Measurements from ENCODE around the gene PEX1. TPM values are rescaled to one million over a fixed set of nuclear protein-coding genes. Genes with fewer than 3 reads are reported as not detected.
"Not testable (repeated sequence)": the region's sequence is repeated elsewhere in the genome, so short reads cannot be mapped to it uniquely, and the experiment has no call there.

PEX1 gene
- total RNA-seq, 1 experiment from 2014 or later: 18.6 TPM

DNA sequence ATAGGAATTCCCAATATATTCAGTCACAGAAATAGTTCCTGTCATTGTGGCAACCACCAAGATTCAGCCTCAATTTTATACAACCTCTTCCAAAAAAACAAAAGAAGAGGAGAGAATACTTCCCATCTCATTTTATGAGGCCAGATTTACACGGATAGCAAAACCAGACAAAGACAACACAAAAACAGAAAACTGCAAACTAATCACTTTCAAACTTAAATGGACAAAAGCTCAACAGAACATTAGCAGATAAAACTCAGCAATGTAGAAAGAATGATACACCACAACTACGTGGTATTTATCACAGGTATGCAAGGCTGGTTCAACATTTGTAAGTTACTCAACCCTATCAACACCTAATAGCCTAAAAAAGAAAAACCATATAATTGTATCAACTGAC is 22.0 kb downstream of the PEX1 start:
- DNase-seq (ENCODE audit: low spot score): no peak

DNA sequence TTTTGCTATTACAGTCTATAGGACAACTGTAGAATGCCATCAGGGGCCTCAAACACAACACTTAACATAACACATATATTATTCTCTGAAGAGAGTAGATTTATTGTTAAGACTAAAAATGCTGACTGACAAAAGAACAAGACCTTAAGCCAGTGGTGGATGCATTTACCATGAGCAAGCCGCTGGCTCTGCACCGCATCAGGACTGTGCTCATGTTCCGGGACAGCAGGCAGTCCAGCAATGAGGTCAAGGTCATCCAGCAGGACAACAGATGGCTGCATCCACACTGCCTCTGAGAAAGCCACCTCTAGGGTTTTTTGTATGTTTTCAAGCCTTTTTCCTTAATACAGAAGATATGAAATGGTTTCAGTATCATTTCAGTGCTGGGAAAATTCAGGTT is 23.8 kb downstream of the PEX1 start:
- no peak for DNase-seq (ENCODE audit: low spot score)

- DNase-seq (ENCODE audit: low spot score): no peak
These were observed 24.6 kb downstream of the PEX1 start for GRCh38 chr7:92503767-92504166.

- DNase-seq (ENCODE audit: low spot score): no peak
These were observed 29.8 kb downstream of the PEX1 start for GRCh38 chr7:92498557-92498956.

- DNase-seq (ENCODE audit: low spot score): no peak
These were observed 31.4 kb downstream of the PEX1 start for GRCh38 chr7:92496876-92497275.

GRCh38 chr7:92489634-92490033 is 38.7 kb downstream of the PEX1 start:
- no peak for DNase-seq (ENCODE audit: low spot score)

DNA sequence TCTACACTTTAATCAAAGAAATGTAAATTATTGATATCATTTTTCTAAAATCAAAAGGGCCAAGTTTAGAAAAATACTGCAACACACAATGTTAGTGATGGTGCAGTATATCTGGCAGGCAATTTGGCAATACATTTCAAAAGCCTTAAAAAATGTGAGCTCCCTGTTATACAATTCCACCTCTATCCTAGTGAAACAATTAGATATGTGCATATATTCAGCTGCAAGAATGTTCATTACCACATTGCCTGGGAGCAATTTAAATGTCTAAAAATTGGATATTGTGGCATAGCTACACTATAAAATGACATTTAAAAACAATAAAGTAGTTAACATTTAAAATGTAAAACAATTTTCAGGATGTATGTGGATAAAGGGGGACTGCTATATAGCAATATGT is 40.5 kb downstream of the PEX1 start:
- DNase-seq (ENCODE audit: low spot score): no peak

- DNase-seq (ENCODE audit: low spot score): no peak
These were observed 42.3 kb downstream of the PEX1 start for GRCh38 chr7:92485974-92486373.

GRCh38 chr7:92485267-92485892 is 42.9 kb downstream of the PEX1 start:
- no peak for DNase-seq (ENCODE audit: low spot score)

DNA sequence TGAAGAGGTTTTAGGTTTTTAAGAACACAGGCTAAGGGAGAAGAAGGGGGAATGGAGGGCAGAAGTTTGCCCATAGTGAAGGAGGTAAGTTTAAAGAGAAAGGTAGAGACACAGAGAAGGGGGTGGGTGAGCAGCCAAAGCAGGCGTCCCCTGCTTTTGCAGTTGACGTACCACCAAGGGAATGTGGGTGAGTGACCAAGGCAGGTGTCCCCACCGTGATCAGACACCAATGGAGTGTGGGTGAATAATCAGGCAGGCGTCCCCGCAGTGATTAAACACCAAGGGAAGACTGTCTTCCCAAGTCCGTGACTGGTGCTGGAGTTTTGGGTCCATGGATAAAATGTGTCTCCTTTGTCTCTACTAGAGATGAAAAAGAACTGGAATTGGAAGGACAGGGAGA is 44.1 kb downstream of the PEX1 start:
- not testable (repeated sequence) for DNase-seq (ENCODE audit: low spot score)

GRCh38 chr7:92483624-92484023 is 44.7 kb downstream of the PEX1 start:
- not testable (repeated sequence) for DNase-seq (ENCODE audit: low spot score)

DNA sequence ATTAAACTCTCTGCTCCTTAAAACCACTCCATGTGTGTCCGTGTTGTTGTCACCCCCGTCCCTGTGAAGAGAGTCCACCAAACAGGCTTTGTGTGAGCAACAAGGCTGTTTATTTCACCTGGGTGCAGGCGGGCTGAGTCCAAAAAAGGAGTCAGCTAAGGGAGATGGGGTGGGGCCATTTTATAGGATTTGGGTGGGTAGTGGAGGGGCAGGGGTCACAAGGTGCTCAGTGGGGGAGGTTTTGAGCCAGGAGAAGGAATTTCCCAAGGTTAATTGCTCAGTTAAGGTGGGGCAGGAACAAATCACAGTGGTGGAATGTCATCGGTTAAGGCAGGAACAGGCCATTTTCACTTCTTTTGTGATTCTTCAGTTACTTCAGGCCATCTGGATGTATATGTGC is 49.2 kb downstream of the PEX1 start:
- not testable (repeated sequence) for DNase-seq (ENCODE audit: low spot score)

GRCh38 chr7:92478711-92479110 is 49.6 kb downstream of the PEX1 start:
- no peak for DNase-seq (ENCODE audit: low spot score)

DNA sequence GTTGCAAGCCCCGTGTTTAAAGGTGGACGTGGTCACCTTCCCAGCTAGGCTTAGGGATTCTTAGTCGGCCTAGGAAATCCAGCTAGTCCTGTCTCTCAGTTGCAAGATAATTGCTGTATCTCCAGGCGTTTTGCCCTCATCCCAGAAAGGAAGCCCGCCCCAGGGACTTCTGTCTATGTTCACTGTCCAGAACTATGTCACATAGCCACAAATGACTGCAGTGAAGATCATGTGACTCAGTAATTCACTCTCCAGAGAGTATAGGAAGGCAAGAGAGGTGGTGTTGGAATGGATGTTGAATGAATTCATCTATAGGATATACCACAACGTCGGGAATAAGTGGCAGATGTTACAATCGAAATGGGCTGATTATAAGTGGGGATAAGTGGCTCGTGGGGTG is 50.2 kb downstream of the PEX1 start:
- DNase-seq (ENCODE audit: low spot score): no peak

DNA sequence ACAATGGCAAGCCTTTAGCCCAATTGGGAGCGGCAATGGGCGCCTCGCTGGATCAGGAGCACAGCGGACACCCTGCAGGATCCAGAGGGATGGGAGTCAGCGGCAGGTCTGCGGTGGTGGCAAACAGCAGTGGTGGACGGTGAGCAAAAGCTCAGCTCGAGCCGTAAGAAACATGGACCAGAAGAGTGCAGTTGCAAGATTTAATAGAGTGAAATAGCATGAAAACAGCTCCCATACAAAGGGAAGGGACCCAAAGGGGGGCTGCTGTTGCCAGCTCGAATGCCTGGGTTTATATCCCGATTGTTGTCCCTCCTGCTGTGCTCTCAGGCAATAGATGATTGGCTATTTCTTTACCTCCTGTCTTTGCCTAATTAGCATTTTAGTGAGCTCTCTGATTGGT is 50.6 kb downstream of the PEX1 start, which contains the start of gene ERVW-1:
Gene ERVW-1, minus strand, starts transcription at position 266 of the 400 bp plus-strand sequence. CDS start 7,565 bp downstream, outside the sequence.
- not testable (repeated sequence) for DNase-seq (ENCODE audit: low spot score)

GRCh38 chr7:92475851-92476590 is 52.3 kb downstream of the PEX1 start:
- DNase-seq (ENCODE audit: low spot score): not testable (repeated sequence)

DNA sequence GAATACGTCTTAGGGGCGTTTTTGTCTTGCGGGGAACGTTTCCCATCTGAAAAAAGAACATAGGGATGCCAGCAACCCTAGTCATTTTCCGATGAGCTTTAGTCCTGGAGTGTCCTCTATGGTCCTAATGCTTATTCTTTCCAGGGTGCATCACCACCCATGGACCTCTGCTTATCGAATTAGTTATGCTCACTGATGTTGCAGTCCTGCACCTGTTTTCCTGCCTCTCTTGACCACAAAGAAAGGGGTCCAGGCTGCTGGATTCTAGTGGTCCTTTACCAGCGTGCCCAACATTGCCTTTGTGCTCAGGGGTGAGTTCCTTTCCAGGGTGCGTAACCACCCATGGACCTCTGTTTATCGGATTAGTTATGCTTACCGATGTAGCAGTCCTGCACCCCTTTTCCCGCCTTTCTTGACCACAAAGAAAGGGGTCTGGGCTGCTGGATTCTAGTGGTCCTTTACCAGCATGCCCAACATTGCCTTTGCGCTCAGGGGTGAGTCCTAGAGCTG is 53.0 kb downstream of the PEX1 start:
- DNase-seq (ENCODE audit: low spot score): not testable (repeated sequence)

- not testable (repeated sequence) for DNase-seq (ENCODE audit: low spot score)
These were observed 54.3 kb downstream of the PEX1 start for GRCh38 chr7:92473989-92474388.

DNA sequence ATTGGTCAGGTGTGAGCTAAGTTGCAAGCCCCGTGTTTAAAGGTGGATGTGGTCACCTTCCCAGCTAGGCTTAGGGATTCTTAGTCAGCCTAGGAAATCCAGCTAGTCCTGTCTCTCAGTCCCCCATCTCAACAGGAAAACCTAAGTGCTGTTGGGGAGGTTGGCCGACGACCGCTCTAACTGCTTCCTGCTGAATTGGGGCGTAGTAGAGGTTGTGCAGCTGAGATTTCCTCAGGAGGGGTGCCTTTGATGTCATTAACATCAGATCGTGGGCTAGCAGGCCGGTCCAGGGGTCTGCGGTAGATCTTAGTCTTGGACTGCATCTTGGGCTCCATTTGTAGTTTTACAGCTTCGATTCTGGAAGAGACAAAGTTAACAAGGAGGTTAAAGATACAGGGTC is 59.7 kb downstream of the PEX1 start:
- DNase-seq (ENCODE audit: low spot score): not testable (repeated sequence)

DNA sequence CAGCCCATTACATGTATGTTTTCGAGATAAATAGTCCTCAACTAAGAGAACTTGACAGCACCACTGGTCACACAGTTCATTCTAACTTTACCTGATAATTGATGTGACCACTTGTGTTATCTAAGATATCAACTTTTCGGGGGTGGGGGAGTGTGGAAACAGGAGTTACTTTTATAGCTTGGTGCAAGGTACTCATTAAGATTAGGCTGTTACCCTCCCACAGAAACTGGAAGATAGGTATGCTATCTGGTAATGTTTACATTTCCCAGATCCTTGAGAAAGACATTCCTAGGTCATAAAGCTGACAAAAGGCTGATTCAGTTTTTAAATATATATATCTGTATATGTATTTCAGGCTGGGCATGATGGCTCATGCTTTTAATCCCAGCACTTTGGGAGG is 61.6 kb downstream of the PEX1 start:
- DNase-seq (ENCODE audit: low spot score): no peak

DNA sequence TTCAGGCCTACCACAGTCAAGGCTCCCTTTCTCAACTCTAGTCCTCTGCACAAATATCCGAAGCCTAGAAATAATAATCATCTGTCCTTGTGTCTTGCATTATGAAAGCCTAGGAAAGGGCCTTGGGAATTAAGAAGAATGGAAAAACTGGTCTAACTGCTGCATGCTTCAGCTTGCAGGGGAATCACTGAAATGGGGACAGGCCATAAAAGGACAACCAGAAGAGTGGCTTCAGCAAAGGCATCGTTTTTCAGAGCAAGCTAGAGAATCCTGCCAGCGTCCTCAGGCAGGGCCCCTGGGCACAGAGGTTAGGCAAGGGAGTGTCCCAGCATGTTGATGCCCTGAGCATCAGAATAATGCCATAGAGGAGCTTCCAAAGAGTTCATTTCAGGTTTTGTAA is 63.8 kb downstream of the PEX1 start:
- DNase-seq (ENCODE audit: low spot score): no peak

DNA sequence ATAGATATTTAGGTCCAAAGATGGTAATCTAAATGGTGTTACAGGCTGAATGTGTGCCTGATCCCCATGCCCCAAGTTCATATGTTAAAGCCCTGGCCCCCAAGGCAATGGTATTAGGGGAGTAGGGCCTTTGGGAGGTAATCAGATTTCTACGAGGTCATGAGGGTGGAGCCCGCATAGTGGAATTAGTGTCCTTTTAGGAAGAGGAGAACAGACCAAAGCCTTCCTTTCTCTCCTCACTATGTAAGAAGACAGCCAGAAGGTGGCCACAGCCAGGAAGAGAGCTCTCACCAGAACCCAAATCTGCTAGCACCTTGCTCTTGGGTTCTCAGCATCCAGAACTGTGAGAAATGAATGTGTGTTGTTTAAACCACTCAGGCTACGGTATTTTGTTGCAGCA is 65.8 kb downstream of the PEX1 start:
- DNase-seq (ENCODE audit: low spot score): no peak
